ENCODE data around the gene MAOA.

- TF ChIP-seq, protein P1, sequence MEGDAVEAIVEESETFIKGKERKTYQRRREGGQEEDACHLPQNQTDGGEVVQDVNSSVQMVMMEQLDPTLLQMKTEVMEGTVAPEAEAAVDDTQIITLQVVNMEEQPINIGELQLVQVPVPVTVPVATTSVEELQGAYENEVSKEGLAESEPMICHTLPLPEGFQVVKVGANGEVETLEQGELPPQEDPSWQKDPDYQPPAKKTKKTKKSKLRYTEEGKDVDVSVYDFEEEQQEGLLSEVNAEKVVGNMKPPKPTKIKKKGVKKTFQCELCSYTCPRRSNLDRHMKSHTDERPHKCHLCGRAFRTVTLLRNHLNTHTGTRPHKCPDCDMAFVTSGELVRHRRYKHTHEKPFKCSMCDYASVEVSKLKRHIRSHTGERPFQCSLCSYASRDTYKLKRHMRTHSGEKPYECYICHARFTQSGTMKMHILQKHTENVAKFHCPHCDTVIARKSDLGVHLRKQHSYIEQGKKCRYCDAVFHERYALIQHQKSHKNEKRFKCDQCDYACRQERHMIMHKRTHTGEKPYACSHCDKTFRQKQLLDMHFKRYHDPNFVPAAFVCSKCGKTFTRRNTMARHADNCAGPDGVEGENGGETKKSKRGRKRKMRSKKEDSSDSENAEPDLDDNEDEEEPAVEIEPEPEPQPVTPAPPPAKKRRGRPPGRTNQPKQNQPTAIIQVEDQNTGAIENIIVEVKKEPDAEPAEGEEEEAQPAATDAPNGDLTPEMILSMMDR (IDR thresholded peaks at IDR 0.05) = no peak
- TF ChIP-seq ZFX (IDR thresholded peaks at IDR 0.05; ENCODE audit: borderline replicate concordance) = no peak
Observed at GRCh38 chrX:43693602-43694406, 37.7 kb downstream of the MAOA start.
